Mucosa of stomach (tissue), 1 donor: ENCODE results near the gene ASB2.

Experiments
- H3K27me3 ChIP-seq: one replicate; pipeline ENCODE4 v1.7.0; 2013; ENCODE audit warnings: mild to moderate bottlenecking, low read length; ENCODE audit not compliant: control insufficient read depth, insufficient read depth
- H3K36me3 ChIP-seq: one replicate; pipeline ENCODE4 v1.7.0; 2013; ENCODE audit warnings: low read length; ENCODE audit not compliant: control insufficient read depth, insufficient read depth
- H3K4me1 ChIP-seq: one replicate; pipeline ENCODE4 v1.7.0; 2013; ENCODE audit warnings: mild to moderate bottlenecking, low read length; ENCODE audit not compliant: control insufficient read depth, insufficient read depth
- H3K4me3 ChIP-seq: one replicate; pipeline ENCODE4 v1.7.0; 2013; ENCODE audit warnings: low read length
- H3K9ac ChIP-seq: one replicate; pipeline ENCODE4 v1.7.0; 2013; ENCODE audit warnings: mild to moderate bottlenecking, low read length, moderate library complexity
- H3K9me3 ChIP-seq: one replicate; pipeline ENCODE4 v1.7.0; 2013; ENCODE audit warnings: mild to moderate bottlenecking, low read length, moderate library complexity; ENCODE audit not compliant: control insufficient read depth
- donor health status: Pancreatic carcinoma.

ASB2 gene

DNA sequence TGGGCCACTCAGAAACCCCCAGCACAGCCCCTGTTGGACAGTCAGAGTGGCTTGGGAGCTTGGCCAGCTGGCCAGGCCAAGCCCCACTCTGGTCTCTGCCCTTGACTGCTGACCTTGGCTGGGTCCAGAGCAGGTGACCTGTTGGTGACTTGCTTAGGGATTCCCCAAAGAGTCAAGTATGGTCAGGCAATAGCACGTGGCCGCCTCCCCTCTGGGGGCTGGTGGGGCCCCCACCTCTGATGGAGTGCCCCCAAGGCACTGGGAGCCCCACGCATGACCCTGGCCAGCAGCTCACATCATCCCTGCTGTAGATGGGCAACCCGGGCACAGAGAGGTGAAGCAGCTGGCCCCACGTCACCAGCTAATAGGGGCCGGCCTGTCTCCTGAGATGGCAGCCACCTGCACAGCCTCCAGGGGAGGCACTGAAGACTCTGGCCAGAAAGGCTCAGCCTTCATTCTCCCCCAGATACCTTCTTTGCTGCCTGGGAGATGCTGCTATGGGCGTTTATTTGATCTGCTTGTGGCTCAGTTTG lies 22.6 kb upstream of the ASB2 start:
- Histone ChIP-seq H3K9ac (no peak overlapping the region), H3K36me3 (no peaks in the 10 kb centered on the region), H3K4me1 (no peaks in the 10 kb centered on the region), H3K4me3 (no peak overlapping the region), H3K9me3 (no peaks in the 10 kb centered on the region), H3K27me3 (peaks cover 22% of the 10 kb centered on the region)

- H3K27me3 ChIP-seq = peaks cover 22% of the 10 kb centered on the region
- no peak overlapping the region for H3K9ac ChIP-seq
- H3K36me3 ChIP-seq = no peaks in the 10 kb centered on the region
- H3K4me3 ChIP-seq = no peak overlapping the region
- H3K9me3 ChIP-seq = no peaks in the 10 kb centered on the region
- H3K4me1 ChIP-seq = no peaks in the 10 kb centered on the region
These were observed 21.8 kb upstream of the ASB2 start for GRCh38 chr14:93997916-93998870.

GRCh38 chr14:93997082-93997481 lies 20.7 kb upstream of the ASB2 start, which contains the start of gene CCDC197:
Gene CCDC197 (plus strand): TSS chr14:93997301. CDS start chr14:93998132, 831 bp downstream.
- H3K4me1 ChIP-seq = no peaks in the 10 kb centered on the region
- no peak within 1 kb of the TSS for H3K9ac ChIP-seq
- H3K36me3 ChIP-seq = no peaks in the 10 kb centered on the region
- no peaks in the 10 kb centered on the region for H3K9me3 ChIP-seq
- H3K4me3 ChIP-seq = no peak within 1 kb of the TSS
- H3K27me3 ChIP-seq = peaks cover 22% of the 10 kb centered on the region

GRCh38 chr14:93996130-93996695 lies 19.8 kb upstream of the ASB2 start:
- no peaks in the 10 kb centered on the region for H3K4me1 ChIP-seq
- no peak overlapping the region for H3K4me3 ChIP-seq
- H3K36me3 ChIP-seq = no peaks in the 10 kb centered on the region
- no peak overlapping the region for H3K9ac ChIP-seq
- peaks cover 18% of the 10 kb centered on the region for H3K27me3 ChIP-seq
- no peaks in the 10 kb centered on the region for H3K9me3 ChIP-seq

- Histone ChIP-seq H3K9ac (no peak overlapping the region), H3K36me3 (no peaks in the 10 kb centered on the region), H3K9me3 (no peaks in the 10 kb centered on the region), H3K27me3 (peaks cover 10% of the 10 kb centered on the region), H3K4me1 (no peaks in the 10 kb centered on the region), H3K4me3 (no peak overlapping the region)
These were observed 18.7 kb upstream of the ASB2 start for GRCh38 chr14:93994919-93995682.

GRCh38 chr14:93993382-93993781 lies 17.0 kb upstream of the ASB2 start:
- H3K9me3 ChIP-seq = no peaks in the 10 kb centered on the region
- no peak overlapping the region for H3K4me3 ChIP-seq
- no peak overlapping the region for H3K9ac ChIP-seq

DNA sequence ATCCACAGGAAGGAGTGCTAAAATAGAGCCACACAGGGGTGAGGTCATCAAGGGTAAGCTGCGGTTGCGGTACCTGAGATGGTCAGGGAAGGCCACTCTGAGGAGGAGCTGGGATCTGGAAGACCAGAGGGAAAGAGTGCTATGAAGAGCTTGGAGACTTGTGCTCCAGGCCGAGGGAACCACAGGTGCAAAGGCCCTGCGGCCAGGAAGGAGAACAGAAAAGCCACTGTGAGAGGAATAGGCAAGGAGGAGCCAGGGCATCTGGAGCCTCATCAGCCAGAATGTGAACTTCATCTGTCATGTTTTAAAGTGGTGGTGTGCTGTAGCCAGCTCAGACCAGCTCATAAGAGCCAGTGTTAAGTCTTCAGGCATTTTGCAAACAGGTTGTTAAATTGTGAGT lies 15.3 kb upstream of the ASB2 start:
- Histone ChIP-seq H3K4me1 (no peaks in the 10 kb centered on the region), H3K9me3 (no peaks in the 10 kb centered on the region), H3K9ac (no peak overlapping the region), H3K27me3 (peaks cover 10% of the 10 kb centered on the region), H3K4me3 (no peak overlapping the region), H3K36me3 (no peaks in the 10 kb centered on the region)

More at GRCh38 chr14:93993382-93993781, 17.0 kb upstream of the ASB2 start:
- H3K4me1 ChIP-seq = no peaks in the 10 kb centered on the region
- peaks cover 10% of the 10 kb centered on the region for H3K27me3 ChIP-seq
- no peaks in the 10 kb centered on the region for H3K36me3 ChIP-seq

- H3K9ac ChIP-seq = no peak overlapping the region
- H3K9me3 ChIP-seq = no peaks in the 10 kb centered on the region
- H3K4me3 ChIP-seq = no peak overlapping the region
- H3K4me1 ChIP-seq = no peaks in the 10 kb centered on the region
- no peaks in the 10 kb centered on the region for H3K36me3 ChIP-seq
- peaks cover 10% of the 10 kb centered on the region for H3K27me3 ChIP-seq
These were observed 14.8 kb upstream of the ASB2 start for GRCh38 chr14:93991212-93991611.

GRCh38 chr14:93989939-93990338 lies 13.6 kb upstream of the ASB2 start:
- Histone ChIP-seq H3K4me3 (no peak overlapping the region), H3K36me3 (no peaks in the 10 kb centered on the region), H3K27me3 (no peaks in the 10 kb centered on the region), H3K9ac (no peak overlapping the region), H3K9me3 (no peaks in the 10 kb centered on the region), H3K4me1 (no peaks in the 10 kb centered on the region)

GRCh38 chr14:93987815-93988476 lies 11.6 kb upstream of the ASB2 start:
- Histone ChIP-seq H3K9ac (no peak overlapping the region), H3K36me3 (no peaks in the 10 kb centered on the region), H3K4me1 (no peaks in the 10 kb centered on the region), H3K4me3 (no peak overlapping the region), H3K27me3 (no peaks in the 10 kb centered on the region), H3K9me3 (no peaks in the 10 kb centered on the region)

DNA sequence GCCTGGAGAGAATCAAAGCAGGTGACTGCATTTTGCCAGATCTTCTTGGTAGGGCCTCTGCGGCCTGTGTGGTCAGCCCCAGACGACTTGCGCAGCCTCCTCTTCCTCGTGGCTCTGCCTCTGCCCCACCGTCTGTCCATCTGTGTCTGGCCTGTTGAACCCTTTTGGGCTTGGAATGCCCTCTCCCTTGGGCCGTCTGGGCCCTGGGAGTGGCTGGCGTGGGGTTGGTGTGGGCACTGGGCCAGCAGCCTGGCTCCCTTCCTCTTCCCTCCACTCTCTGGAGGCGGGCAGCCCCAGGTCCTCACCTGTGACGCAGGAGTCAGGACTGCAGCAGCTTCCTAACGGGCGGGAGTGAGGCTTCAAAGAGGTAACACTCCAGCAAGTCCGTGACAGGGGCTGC lies 11.0 kb upstream of the ASB2 start:
- Histone ChIP-seq H3K9ac (no peak overlapping the region), H3K27me3 (no peaks in the 10 kb centered on the region), H3K4me3 (no peak overlapping the region), H3K9me3 (no peaks in the 10 kb centered on the region), H3K4me1 (no peaks in the 10 kb centered on the region), H3K36me3 (no peaks in the 10 kb centered on the region)
